GM19468 (cell line): ENCODE data around the gene ANKDD1A.
A peak's percentile ranks its signal among the peaks of the same experiment; 100 is the strongest.

ENCODE experiments used
- ATAC-seq: cut with Tn5 transposase; IDR thresholded peaks from one replicate; pipeline ENCODE4 v1.9.1; 2021; ENCODE audit warnings: mild to moderate bottlenecking, moderate library complexity, moderate number of reproducible peaks; ENCODE audit not compliant: unreplicated experiment; ENCODE audit errors: extremely low read depth

ANKDD1A gene

GRCh38 chr15:64951777-64952418 is 40.2 kb downstream of the ANKDD1A start:
- no peak for ATAC-seq

DNA sequence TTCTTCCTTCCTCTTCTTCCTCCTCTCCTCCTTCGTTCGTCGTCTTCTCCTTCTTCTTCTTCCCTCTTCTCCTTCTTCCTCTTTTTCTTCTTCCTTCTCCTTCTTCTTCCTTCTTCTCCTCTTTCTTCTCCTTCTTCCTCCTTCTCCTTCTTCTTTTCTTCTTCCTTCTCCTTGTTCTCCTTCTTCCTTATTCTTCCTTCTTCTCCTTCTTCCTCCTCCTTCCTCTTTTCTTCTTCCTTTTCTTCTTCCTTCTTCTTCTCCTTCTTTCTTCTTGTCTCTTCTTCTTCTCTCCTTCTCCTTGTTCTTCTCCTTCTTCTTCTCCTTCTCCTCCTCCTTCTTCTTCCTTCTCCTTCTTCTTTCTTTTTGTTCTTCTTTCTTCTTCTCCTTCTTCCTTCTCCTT is 42.7 kb downstream of the ANKDD1A start:
- ATAC-seq = no peak

DNA sequence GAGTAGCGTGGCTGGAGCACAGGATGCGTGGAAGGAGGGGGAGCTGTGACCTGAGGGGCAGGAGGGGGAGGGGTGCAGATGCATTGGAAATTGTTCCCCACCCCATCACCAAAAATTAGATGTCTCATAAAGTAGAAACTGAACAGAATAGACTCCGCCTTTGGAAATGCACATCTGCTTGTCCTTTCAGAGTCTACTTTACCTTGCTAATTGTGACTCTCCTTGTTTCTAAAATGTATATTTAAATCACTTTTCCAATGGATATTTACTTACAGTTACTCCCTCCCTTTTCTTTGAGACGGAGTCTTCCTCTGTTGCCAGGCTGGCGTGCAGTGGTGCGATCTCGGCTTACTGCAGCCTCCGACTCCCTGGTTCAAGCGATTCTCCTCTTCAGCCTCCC is 47.4 kb downstream of the ANKDD1A start:
- ATAC-seq = no peak

- no peak for ATAC-seq
Observed at GRCh38 chr15:64960153-64960552, 48.5 kb downstream of the ANKDD1A start.

GRCh38 chr15:64961013-64961412 is 49.3 kb downstream of the ANKDD1A start:
- ATAC-seq = no peak

DNA sequence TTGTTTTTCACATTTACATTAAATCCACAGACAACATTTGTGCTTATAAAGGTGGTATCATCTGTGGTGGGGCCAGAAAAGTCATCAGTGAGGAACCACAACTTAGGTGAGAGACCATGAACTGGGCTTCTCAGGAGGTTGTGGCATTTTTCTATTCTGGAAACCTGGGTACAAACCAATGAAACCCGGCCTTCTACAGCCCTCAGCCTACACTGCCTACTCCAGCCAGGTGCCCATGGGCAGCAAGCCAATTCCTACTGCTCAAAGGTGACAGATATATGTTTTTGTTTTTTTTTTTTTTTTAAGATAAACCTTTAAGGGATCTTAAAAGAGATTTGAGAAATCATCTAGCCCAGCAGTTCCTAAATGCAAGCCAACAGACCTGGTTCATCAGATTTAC is 57.7 kb downstream of the ANKDD1A start:
- ATAC-seq = no peak

DNA sequence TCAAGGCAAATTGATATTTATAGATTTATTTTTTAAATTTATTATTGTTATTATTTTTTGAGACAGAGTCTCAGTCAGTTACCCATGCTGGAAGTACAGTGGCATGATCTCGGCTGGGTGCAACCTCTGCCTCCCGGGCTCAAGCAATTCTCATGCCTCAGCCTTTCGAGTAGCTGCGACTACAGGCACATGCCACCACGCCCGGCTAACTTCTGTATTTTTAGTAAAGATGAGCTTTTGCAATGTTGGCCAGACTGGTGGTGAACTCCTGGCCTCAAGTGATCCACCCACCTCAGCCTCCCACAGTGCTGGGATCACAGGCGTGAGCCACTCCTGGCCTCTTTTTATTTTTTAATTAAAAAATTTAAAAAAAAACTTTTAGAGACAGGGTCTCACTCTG is 59.0 kb downstream of the ANKDD1A start:
- ATAC-seq = no peak

DNA sequence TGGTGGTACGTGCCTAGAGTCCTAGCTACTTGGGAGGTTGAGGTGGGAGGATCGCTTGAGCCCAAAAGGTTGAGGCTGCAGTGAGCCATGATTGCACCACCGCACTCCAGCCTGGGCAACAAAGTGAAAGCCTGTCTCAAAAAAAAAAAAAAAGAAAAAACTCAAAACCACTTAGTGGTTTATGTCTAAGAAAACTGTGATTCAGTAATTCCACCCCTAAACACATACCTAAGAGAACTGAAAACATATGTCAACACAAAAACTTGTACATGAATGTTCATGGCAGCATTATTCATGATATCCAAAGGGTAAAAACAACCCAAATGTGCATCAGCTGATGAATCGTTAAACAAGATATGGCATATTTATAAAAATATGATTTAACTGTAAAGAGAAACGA is 63.7 kb downstream of the ANKDD1A start:
- no peak for ATAC-seq

GRCh38 chr15:64979252-64979710 is 67.6 kb downstream of the ANKDD1A start:
- ATAC-seq = no peak

GRCh38 chr15:64981812-64982431 is 70.2 kb downstream of the ANKDD1A start:
- ATAC-seq = no peak

GRCh38 chr15:64982472-64982871 is 70.8 kb downstream of the ANKDD1A start:
- ATAC-seq = no peak

- ATAC-seq = no peak
Observed at GRCh38 chr15:64985366-64986033, 73.8 kb downstream of the ANKDD1A start.

GRCh38 chr15:64987136-64987535 is 75.4 kb downstream of the ANKDD1A start:
- no peak for ATAC-seq

DNA sequence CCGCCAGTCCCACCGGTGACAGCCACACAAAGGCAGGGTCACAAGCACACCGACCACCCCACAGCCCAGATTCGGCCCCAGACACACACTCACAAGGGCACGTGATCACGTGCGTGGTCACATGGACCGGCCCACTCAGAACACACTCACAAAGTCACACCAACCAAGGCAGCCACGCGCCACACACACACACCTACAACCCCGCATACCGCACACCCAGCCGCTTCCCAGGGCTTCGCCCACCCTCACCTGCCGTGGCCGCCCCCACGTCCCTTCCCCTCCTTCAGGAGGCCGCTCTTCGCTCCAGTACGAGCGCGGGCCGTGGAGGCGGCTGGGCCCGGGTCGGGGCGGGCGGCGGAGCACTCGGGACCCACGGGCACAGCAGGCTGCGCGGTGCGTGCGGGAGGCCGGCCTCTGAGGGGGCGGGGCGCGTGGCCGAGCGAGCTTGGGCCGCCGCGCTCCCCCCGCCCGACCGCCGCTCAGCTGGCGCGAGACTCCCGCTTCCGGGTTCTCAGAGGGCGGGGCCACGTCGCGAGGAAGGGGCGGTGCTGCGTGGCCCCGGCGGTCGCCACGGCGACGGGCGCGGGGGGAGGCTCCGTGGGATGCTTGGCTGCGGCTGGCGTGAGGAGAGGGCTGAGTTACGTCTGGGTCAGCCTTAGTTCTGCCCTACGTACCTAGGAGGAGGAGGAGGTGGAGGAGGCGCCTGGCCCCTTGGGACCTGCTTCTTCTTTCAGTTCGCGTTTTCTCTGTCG is 77.9 kb downstream of the ANKDD1A start, which contains the start of gene SPG21:
SPG21 (minus strand) TSS at position 499 of the 752 bp plus-strand sequence. CDS start 6,345 bp downstream, outside the sequence.
- ATAC-seq = peak; percentile 85

DNA sequence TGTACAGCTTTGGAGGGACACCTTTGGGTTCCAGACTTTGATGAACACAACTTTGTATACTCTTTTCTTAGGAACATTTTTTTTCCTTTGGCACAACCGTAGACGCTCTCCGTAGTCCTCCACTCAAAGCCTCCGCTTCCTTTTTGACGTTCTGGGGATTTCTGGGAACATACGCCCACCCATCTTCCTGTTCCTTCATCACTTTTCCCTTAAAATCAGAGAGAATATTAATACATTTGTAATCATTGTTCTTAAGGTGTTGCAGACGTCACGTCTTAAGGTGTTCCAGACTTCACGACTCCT is 78.4 kb downstream of the ANKDD1A start:
- no peak for ATAC-seq

DNA sequence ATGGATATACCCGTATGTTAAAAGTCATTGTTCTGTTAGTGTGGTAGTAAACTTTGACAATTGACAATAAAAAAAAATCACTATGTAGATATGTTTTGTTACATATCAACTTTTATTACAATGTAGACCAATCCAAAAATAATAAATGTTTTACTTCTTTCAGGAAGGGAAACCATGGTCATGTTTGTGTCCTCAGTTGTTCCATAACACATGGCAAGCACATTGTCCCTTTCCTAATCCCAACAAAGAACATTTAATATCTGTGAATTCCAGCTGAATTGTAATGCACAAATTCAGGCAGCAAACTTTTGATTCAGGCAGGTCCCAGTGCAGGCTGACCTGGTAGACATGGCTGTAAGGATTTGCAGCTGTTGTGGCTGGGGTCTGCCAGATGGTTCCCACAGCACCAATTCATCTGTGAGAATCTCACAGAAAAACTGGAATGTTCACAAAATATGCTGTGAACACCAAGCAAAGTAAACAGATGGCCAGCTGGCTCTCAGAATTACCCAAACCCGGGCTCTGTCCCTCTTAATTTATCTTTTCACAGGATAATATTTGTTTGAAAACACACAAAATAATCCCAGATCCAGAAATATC is 79.9 kb downstream of the ANKDD1A start:
- ATAC-seq = no peak

DNA sequence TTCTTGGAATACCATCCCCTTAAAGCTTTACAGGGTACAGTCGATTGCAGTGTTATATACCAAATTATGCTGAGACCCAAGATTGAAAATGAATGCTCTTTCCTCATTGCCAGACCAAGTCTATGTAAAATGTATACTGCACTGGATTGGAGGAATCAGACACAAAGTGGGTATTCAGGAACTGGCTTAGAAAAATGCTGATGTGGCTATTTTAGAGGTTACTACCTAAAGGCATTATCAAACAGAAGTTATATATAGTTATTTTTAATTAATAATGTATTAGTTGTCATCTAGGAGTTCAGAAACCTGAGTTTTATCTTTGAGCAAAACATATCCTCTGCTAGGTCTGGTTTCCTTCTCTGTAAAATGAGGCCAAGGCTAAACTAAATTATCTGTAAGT is 81.6 kb downstream of the ANKDD1A start:
- ATAC-seq = no peak

DNA sequence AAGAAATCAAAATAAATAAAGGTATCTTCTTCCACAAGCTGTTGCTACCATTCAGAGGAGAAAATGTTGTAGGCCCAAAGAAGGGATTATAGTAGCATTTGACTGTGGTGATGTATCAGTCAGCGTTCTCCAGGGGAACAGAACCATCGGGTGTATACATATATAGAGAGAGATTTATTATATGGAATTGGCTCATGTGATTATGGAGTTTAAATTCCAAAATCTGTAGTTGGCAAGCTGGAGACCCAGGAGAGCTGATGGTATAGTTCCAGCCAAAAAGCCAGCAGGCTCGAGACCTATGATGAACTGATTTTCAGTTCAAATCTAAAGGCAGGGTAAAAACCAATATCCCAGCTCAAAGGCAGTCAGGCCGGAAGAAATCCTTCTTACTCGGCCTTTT is 85.4 kb downstream of the ANKDD1A start:
- ATAC-seq = no peak

- ATAC-seq = no peak
Observed at GRCh38 chr15:64997745-64998375, 86.2 kb downstream of the ANKDD1A start.

GRCh38 chr15:65004993-65005392 is 93.3 kb downstream of the ANKDD1A start:
- no peak for ATAC-seq
